Erythroblast (primary cell): ENCODE data around the gene ABCC3.

Experiments
- GATA1 ChIP-seq: IDR thresholded peaks from 2 replicates; pipeline ENCODE4 v1.6.1; 2011; ENCODE audit warnings: low read depth, mild to moderate bottlenecking, control low read depth, low read length, moderate library complexity
- POLR2A ChIP-seq: IDR thresholded peaks from 2 replicates; pipeline ENCODE4 v1.6.1; 2011; ENCODE audit warnings: mild to moderate bottlenecking, low read length

DNA sequence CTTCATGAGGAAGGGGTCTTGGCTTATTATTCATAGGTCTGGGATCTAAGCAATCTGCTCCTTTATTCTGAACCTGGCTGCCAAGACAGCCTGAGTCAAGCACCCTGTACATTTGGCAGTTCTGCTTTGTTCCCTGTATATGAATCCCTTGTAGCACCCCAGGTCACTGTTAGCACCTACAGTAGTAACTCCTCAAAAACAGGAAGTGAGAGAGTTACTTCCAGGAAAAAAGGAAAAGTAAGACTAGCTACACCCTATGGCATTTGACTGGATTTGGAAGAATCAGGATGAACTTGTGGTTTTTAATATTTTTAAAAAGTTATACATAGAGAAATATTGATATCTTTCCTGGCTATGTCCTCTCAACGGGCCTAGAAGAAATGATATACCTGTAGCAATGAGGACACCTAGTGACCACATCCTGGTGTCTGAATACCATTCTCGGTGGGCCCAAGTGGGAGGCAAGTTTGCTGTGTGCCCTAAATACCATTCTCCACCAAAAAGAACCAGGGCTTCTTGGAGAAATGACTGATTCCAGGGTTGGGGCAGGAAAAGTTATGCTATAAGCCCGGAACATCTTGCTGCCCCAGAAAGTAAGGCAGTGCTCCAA, 63.1 kb downstream of the ABCC3 start:
- no peak for TF ChIP-seq POLR2A
- TF ChIP-seq GATA1: no peak
